ENCODE measurements around the gene EXOC4.

- TF ChIP-seq EZH2phosphoT487 (IDR thresholded peaks at IDR 0.05; ENCODE audit: insufficient read depth, low read depth) (no peak), EZH2 (IDR thresholded peaks at IDR 0.05; ENCODE audit: insufficient read depth, poor library complexity, severe bottlenecking) (no peak)
These were observed 544.2 kb downstream of the EXOC4 start for GRCh38 chr7:133796782-133797745.
